Chondrocyte (in vitro differentiated cells): ENCODE results near the gene PLCD3. TPM values are rescaled to one million over a fixed set of nuclear protein-coding genes. Genes with fewer than 3 reads are reported as not detected.

Experiments
- DNase-seq: peaks from one replicate; pipeline ENCODE4 v3.0.0; 2021; ENCODE audit warnings: mixed read lengths, low spot score
- H3K27ac Mint-ChIP-seq: one replicate; pipeline ENCODE4 v1.8.0; 2021; ENCODE audit warnings: mild to moderate bottlenecking, moderate library complexity, mixed read lengths; ENCODE audit not compliant: unreplicated experiment
- H3K27me3 Mint-ChIP-seq: 2 replicates; pipeline ENCODE4 v1.8.0; 2021; ENCODE audit warnings: low read depth, mixed read lengths
- H3K36me3 Mint-ChIP-seq: 2 replicates; pipeline ENCODE4 v1.8.0; 2021; ENCODE audit warnings: low read depth, mixed read lengths
- H3K4me1 Mint-ChIP-seq: 2 replicates; pipeline ENCODE4 v1.8.0; 2021; ENCODE audit warnings: low read depth, mild to moderate bottlenecking, mixed read lengths
- H3K4me3 Mint-ChIP-seq: one replicate; pipeline ENCODE4 v1.8.0; 2021; ENCODE audit warnings: mild to moderate bottlenecking, moderate library complexity, mixed read lengths; ENCODE audit not compliant: unreplicated experiment
- H3K9me3 Mint-ChIP-seq: 2 replicates; pipeline ENCODE4 v1.8.0; 2021; ENCODE audit warnings: low read depth, mixed read lengths
- CTCF ChIP-seq: fragments of 200-600 bp; sonication (generic); IDR thresholded peaks from 2 replicates; pipeline ENCODE4 v1.5.0; 2021; ENCODE audit warnings: antibody characterized with exemption, mild to moderate bottlenecking, moderate library complexity
- total RNA-seq: library from RNA; stranded (reverse); gene quantifications from 3 replicates; pipeline ENCODE4 v1.2.1, GENCODE V29; 2021

PLCD3 gene
- total RNA-seq, 1 donor from 2014 or later = 123 TPM

- Mint-ChIP-seq H3K36me3 (peaks cover 33% of the 10 kb centered on the region), H3K4me3 (no peak overlapping the region), H3K27me3 (no peaks in the 10 kb centered on the region), H3K27ac (no peak overlapping the region), H3K4me1 (peaks cover 36% of the 10 kb centered on the region), H3K9me3 (no peaks in the 10 kb centered on the region)
- no peak for TF ChIP-seq CTCF
- DNase-seq = no peak
These were observed 29.0 kb downstream of the PLCD3 start for GRCh38 chr17:45103269-45103795.

- Mint-ChIP-seq H3K9me3 (no peaks in the 10 kb centered on the region), H3K27me3 (no peaks in the 10 kb centered on the region), H3K4me3 (peak overlapping the region; percentile 40), H3K4me1 (peaks cover 34% of the 10 kb centered on the region), H3K27ac (peak overlapping the region; percentile 95), H3K36me3 (peaks cover 37% of the 10 kb centered on the region)
- no peak for DNase-seq
- no peak for TF ChIP-seq CTCF
These were observed 29.5 kb downstream of the PLCD3 start for GRCh38 chr17:45102856-45103255.

DNA sequence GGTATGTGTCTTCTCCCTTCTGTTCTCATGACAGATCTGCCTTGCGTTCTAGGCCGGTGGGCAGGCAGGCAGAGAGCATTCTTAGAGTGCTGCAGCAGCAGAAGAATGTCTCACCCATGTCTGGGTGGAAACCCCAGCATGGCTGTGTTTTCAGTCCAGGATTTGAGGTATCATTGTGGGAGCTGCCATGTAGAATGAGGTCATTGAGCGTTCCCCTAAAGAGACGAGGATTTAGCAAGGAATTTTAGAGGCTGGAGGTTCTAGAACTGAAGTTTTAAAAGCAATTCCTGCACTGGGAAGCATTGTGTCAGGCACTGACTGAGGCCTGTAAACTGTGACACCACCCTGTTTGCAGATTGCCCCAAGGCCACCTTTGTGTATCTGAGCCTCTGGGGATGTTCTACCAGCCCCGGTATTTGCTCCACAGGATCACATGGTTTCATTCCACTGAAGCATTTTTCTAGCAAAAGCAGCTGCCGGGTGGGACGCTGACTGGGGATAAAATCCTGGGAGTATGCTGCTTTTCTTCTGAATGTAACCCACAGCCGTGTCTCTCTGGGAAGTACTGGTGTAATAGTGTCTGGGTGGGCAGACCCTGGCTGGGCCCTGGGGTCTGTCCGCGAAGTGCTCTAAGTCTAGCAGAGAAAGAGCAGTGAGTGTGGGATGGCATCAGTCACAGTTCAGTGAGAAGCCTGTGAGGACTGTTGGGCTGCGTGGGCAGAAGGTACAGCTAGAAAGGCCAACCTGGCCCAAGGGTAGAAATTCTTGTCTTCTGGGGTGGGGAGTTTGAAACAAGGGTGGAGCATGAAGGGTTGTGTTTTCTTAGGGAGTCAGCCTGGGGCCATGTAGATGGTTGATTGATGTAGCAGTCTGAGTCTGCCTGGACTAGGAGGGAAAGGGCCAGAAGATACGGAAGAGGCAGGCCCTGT lies 30.2 kb downstream of the PLCD3 start:
- Mint-ChIP-seq H3K4me1 (peaks cover 34% of the 10 kb centered on the region), H3K36me3 (peaks cover 38% of the 10 kb centered on the region), H3K27ac (peak overlapping the region; percentile 95), H3K9me3 (no peaks in the 10 kb centered on the region), H3K27me3 (no peaks in the 10 kb centered on the region), H3K4me3 (peak overlapping the region; percentile 40)
- no peak for DNase-seq
- no peak for TF ChIP-seq CTCF

GRCh38 chr17:45101546-45101882 lies 30.8 kb downstream of the PLCD3 start:
- Mint-ChIP-seq H3K27me3 (no peaks in the 10 kb centered on the region), H3K4me1 (peaks cover 34% of the 10 kb centered on the region), H3K4me3 (no peak overlapping the region), H3K36me3 (peaks cover 36% of the 10 kb centered on the region), H3K9me3 (no peaks in the 10 kb centered on the region), H3K27ac (peak overlapping the region; percentile 95)
- DNase-seq = no peak
- TF ChIP-seq CTCF = no peak

- H3K36me3 Mint-ChIP-seq = peaks cover 34% of the 10 kb centered on the region
These were observed 33.3 kb downstream of the PLCD3 start for GRCh38 chr17:45098869-45099616.

More at GRCh38 chr17:45098869-45099616, 33.3 kb downstream of the PLCD3 start:
- no peak overlapping the region for H3K4me3 Mint-ChIP-seq
- H3K4me1 Mint-ChIP-seq = peaks cover 40% of the 10 kb centered on the region
- peak; percentile 94 for TF ChIP-seq CTCF
- H3K27ac Mint-ChIP-seq = peak overlapping the region; percentile 80
- DNase-seq = no peak
- H3K9me3 Mint-ChIP-seq = no peaks in the 10 kb centered on the region
- H3K27me3 Mint-ChIP-seq = no peaks in the 10 kb centered on the region
